H9 (cell line): Measurements from ENCODE around the gene MGME1. TPM values are rescaled to one million over a fixed set of nuclear protein-coding genes. Genes with fewer than 3 reads are reported as not detected.
A peak's percentile ranks its signal among the peaks of the same experiment; 100 is the strongest.

Source experiments
- DNase-seq: peaks from one replicate; pipeline ENCODE4 v3.0.0-alpha.2; 2017
- H2AFZ ChIP-seq: one replicate; pipeline ENCODE4 v1.6.1; 2013; ENCODE audit warnings: mild to moderate bottlenecking, low read length, control low read depth, moderate library complexity
- H2AK5ac ChIP-seq: 2 replicates; pipeline ENCODE4 v1.6.1; 2013; ENCODE audit warnings: low read length, control low read depth, mixed read lengths; ENCODE audit not compliant: insufficient read length
- H2BK120ac ChIP-seq: one replicate; pipeline ENCODE4 v1.6.1; 2013; ENCODE audit warnings: low read depth, mild to moderate bottlenecking, low read length, control low read depth, inconsistent platforms; ENCODE audit not compliant: poor library complexity, severe bottlenecking
- H2BK12ac ChIP-seq: 2 replicates; pipeline ENCODE4 v1.6.1; 2013; ENCODE audit warnings: low read length, control low read depth, mixed read lengths, low read depth; ENCODE audit not compliant: insufficient read length
- H2BK15ac ChIP-seq: 2 replicates; pipeline ENCODE4 v1.6.1; 2013; ENCODE audit warnings: low read depth, low read length, control low read depth
- H2BK20ac ChIP-seq: one replicate; pipeline ENCODE4 v1.6.1; 2013; ENCODE audit warnings: low read depth, mild to moderate bottlenecking, low read length, control low read depth, inconsistent platforms; ENCODE audit not compliant: poor library complexity, severe bottlenecking
- H2BK5ac ChIP-seq: 2 replicates; pipeline ENCODE4 v1.6.1; 2013; ENCODE audit warnings: low read length, control low read depth, mixed read lengths; ENCODE audit not compliant: insufficient read length
- H3K14ac ChIP-seq: 2 replicates; pipeline ENCODE4 v1.6.1; 2013; ENCODE audit warnings: low read length, control low read depth; ENCODE audit not compliant: insufficient read depth
- H3K18ac ChIP-seq: 2 replicates; pipeline ENCODE4 v1.6.1; 2013; ENCODE audit warnings: low read depth, mild to moderate bottlenecking, mixed read lengths, low read length, control low read depth; ENCODE audit not compliant: insufficient read length
- H3K23ac ChIP-seq: 2 replicates; pipeline ENCODE4 v1.6.1; 2013; ENCODE audit warnings: low read length, control low read depth, mixed read lengths, low read depth; ENCODE audit not compliant: insufficient read length
- H3K23me2 ChIP-seq: 2 replicates; pipeline ENCODE4 v1.6.1; 2013; ENCODE audit warnings: low read depth, mild to moderate bottlenecking, mixed read lengths, low read length, control low read depth; ENCODE audit not compliant: insufficient read length, poor library complexity, severe bottlenecking
- H3K27ac ChIP-seq: 2 replicates; pipeline ENCODE4 v1.5.1; 2013; ENCODE audit warnings: low read length, control low read depth, mixed read lengths, low read depth; ENCODE audit not compliant: insufficient read length
- H3K27me3 ChIP-seq: 2 replicates; pipeline ENCODE4 v1.6.1; 2013; ENCODE audit warnings: low read length, control low read depth, inconsistent platforms; ENCODE audit not compliant: insufficient read depth
- H3K4ac ChIP-seq: 2 replicates; pipeline ENCODE4 v1.6.1; 2013; ENCODE audit warnings: low read depth, mild to moderate bottlenecking, control low read depth, inconsistent platforms, low read length, moderate library complexity
- H3K4me1 ChIP-seq: 2 replicates; pipeline ENCODE4 v1.6.1; 2013; ENCODE audit warnings: low read length, control low read depth, inconsistent platforms; ENCODE audit not compliant: insufficient read depth
- H3K4me2 ChIP-seq: 2 replicates; pipeline ENCODE4 v1.6.1; 2013; ENCODE audit warnings: low read length, control low read depth, mixed read lengths; ENCODE audit not compliant: insufficient read length, insufficient read depth
- H3K56ac ChIP-seq: 2 replicates; pipeline ENCODE4 v1.6.1; 2013; ENCODE audit warnings: low read depth, mild to moderate bottlenecking, mixed read lengths, low read length, control low read depth; ENCODE audit not compliant: insufficient read length
- H3K79me1 ChIP-seq: 2 replicates; pipeline ENCODE4 v1.6.1; 2013; ENCODE audit warnings: low read depth, mild to moderate bottlenecking, moderate library complexity, low read length, control low read depth, inconsistent platforms; ENCODE audit not compliant: insufficient read depth, poor library complexity, severe bottlenecking
- H3K79me2 ChIP-seq: 2 replicates; pipeline ENCODE4 v1.6.1; 2013; ENCODE audit warnings: low read length, control low read depth, inconsistent platforms; ENCODE audit not compliant: insufficient read depth
- H3K9ac ChIP-seq: 2 replicates; pipeline ENCODE4 v1.6.1; 2013; ENCODE audit warnings: low read length, control low read depth, mixed read lengths; ENCODE audit not compliant: insufficient read length; ENCODE audit errors: extremely low read depth
- H3K9me3 ChIP-seq: one replicate; pipeline ENCODE4 v1.6.1; 2013; ENCODE audit warnings: low read depth, low read length, inconsistent platforms; ENCODE audit not compliant: control insufficient read depth
- H3T11ph ChIP-seq: one replicate; pipeline ENCODE4 v1.6.1; 2013; ENCODE audit warnings: mild to moderate bottlenecking, low read length, control low read depth, inconsistent platforms
- H4K20me1 ChIP-seq: one replicate; pipeline ENCODE4 v1.6.1; 2013; ENCODE audit not compliant: control insufficient read depth, insufficient read length, insufficient read depth
- H4K5ac ChIP-seq: 2 replicates; pipeline ENCODE4 v1.6.1; 2013; ENCODE audit warnings: low read depth, mild to moderate bottlenecking, mixed read lengths, low read length, control low read depth; ENCODE audit not compliant: insufficient read length
- H4K8ac ChIP-seq: replicated peaks from 2 replicates; pipeline ENCODE4 v1.6.1; 2013; ENCODE audit warnings: low read length, control low read depth, mixed read lengths, low read depth; ENCODE audit not compliant: insufficient read length
- H4K91ac ChIP-seq: 2 replicates; pipeline ENCODE4 v1.6.1; 2013; ENCODE audit warnings: low read depth, mild to moderate bottlenecking, moderate library complexity, mixed read lengths, low read length, control low read depth; ENCODE audit not compliant: insufficient read length
- H3K27ac Mint-ChIP-seq, 3 experiments: 2 replicates in 2 of 3; 3 replicates in 1 of 3; pipeline ENCODE4 v1.8.0; 2020 to 2021; ENCODE audit warnings: mixed read lengths in 3 of 3, mild to moderate bottlenecking in 1 of 3, moderate library complexity in 1 of 3
- H3K27me3 Mint-ChIP-seq: 2 replicates; pipeline ENCODE4 v1.8.0; 2021; ENCODE audit warnings: low read depth, mild to moderate bottlenecking, moderate library complexity, mixed read lengths
- H3K36me3 Mint-ChIP-seq, 3 experiments: 2 replicates in 2 of 3; 3 replicates in 1 of 3; pipeline ENCODE4 v1.8.0; 2020 to 2021; ENCODE audit warnings: low read depth in 3 of 3, mixed read lengths in 3 of 3; ENCODE audit not compliant: insufficient read depth in 1 of 3
- H3K4me1 Mint-ChIP-seq, 2 experiments: 2 replicates each; pipeline ENCODE4 v1.8.0; 2020; ENCODE audit warnings: mixed read lengths in 2 of 2
- H3K4me3 Mint-ChIP-seq, 2 experiments: 2 replicates in 1 of 2; 3 replicates in 1 of 2; pipeline ENCODE4 v1.8.0; 2020 to 2021; ENCODE audit warnings: mild to moderate bottlenecking in 2 of 2, mixed read lengths in 2 of 2, moderate library complexity in 1 of 2
- H3K9me3 Mint-ChIP-seq, 2 experiments: 2 replicates in 1 of 2; 3 replicates in 1 of 2; pipeline ENCODE4 v1.8.0; 2020; ENCODE audit warnings: mild to moderate bottlenecking in 2 of 2, mixed read lengths in 2 of 2, moderate library complexity in 1 of 2
- WGBS: extraction: QIAGEN DNeasy Blood & Tissue Kit; methylation state at CpG from one replicate; pipeline ENCODE4 v1.1.7; 2013; ENCODE audit warnings: missing lambda C conversion rate, low lambda C conversion rate, mixed read lengths; ENCODE audit not compliant: insufficient read length; ENCODE audit errors: extremely low coverage; 5-methylcytosine and 5-hydroxymethylcytosine counted together
- total RNA-seq: library from RNA; stranded (reverse); gene quantifications from 2 replicates; pipeline ENCODE4 v1.2.1, GENCODE V29; 2021
- TF ChIP-seq, protein P1 (sequence below): fragments of 200-600 bp; sonication (generic); conservative IDR thresholded peaks from 3 replicates; pipeline ENCODE4 v1.8.0; 2021; ENCODE audit warnings: antibody characterized with exemption, mild to moderate bottlenecking

The MGME1 gene
- total RNA-seq, 1 experiment from 2014 or later: 48.9 TPM

- no peaks in the 10 kb centered on the region for H3K4me1 ChIP-seq
- H2BK15ac ChIP-seq: no peak overlapping the region
- no peak overlapping the region for H3T11ph ChIP-seq
- H3K18ac ChIP-seq: no peak overlapping the region
- no peaks in the 10 kb centered on the region for H3K79me1 ChIP-seq
- no peak overlapping the region for H2AK5ac ChIP-seq
- H3K14ac ChIP-seq: no peak overlapping the region
- H2BK5ac ChIP-seq: no peak overlapping the region
- Mint-ChIP-seq H3K9me3 (no peaks in the 10 kb centered on the region), H3K27ac (peak overlapping the region in 2 of 3 experiments; percentile 52 to 61; a peak in 3 of 7 replicates), H3K4me3 (no peak overlapping the region), H3K4me1 (peaks cover 8 to 9% of the 10 kb centered on the region in 2 experiments), H3K36me3 (peaks cover 14 to 29% (median 25%) of the 10 kb centered on the region in 3 experiments; a peak in 6 of 7 replicates), H3K27me3 (no peaks in the 10 kb centered on the region)
- H3K4ac ChIP-seq: no peak overlapping the region
- no CpG with 5 or more reads among the region's 5 CpGs for WGBS
- DNase-seq: no peak
- H2AFZ ChIP-seq: no peak overlapping the region
- no peak overlapping the region for H3K23ac ChIP-seq
- H4K5ac ChIP-seq: no peak overlapping the region
- H2BK120ac ChIP-seq: no peak overlapping the region
- H4K20me1 ChIP-seq: no peaks in the 10 kb centered on the region
- H3K9me3 ChIP-seq: no peaks in the 10 kb centered on the region
- H3K27ac ChIP-seq: no peak overlapping the region
- TF ChIP-seq, protein P1, sequence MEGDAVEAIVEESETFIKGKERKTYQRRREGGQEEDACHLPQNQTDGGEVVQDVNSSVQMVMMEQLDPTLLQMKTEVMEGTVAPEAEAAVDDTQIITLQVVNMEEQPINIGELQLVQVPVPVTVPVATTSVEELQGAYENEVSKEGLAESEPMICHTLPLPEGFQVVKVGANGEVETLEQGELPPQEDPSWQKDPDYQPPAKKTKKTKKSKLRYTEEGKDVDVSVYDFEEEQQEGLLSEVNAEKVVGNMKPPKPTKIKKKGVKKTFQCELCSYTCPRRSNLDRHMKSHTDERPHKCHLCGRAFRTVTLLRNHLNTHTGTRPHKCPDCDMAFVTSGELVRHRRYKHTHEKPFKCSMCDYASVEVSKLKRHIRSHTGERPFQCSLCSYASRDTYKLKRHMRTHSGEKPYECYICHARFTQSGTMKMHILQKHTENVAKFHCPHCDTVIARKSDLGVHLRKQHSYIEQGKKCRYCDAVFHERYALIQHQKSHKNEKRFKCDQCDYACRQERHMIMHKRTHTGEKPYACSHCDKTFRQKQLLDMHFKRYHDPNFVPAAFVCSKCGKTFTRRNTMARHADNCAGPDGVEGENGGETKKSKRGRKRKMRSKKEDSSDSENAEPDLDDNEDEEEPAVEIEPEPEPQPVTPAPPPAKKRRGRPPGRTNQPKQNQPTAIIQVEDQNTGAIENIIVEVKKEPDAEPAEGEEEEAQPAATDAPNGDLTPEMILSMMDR: no peak
- H3K4me2 ChIP-seq: no peak overlapping the region
- H3K79me2 ChIP-seq: no peaks in the 10 kb centered on the region
- no peak overlapping the region for H4K91ac ChIP-seq
- no peaks in the 10 kb centered on the region for H3K27me3 ChIP-seq
- no peak overlapping the region for H2BK20ac ChIP-seq
- H4K8ac ChIP-seq: no peak overlapping the region
- H3K23me2 ChIP-seq: no peaks in the 10 kb centered on the region
- no peak overlapping the region for H3K9ac ChIP-seq
- no peak overlapping the region for H2BK12ac ChIP-seq
- H3K56ac ChIP-seq: no peak overlapping the region
Observed at GRCh38 chr20:17992847-17993513, 24.2 kb downstream of the MGME1 start.
